Measurements from ENCODE around the gene CNTN4.

The CNTN4 gene

DNA sequence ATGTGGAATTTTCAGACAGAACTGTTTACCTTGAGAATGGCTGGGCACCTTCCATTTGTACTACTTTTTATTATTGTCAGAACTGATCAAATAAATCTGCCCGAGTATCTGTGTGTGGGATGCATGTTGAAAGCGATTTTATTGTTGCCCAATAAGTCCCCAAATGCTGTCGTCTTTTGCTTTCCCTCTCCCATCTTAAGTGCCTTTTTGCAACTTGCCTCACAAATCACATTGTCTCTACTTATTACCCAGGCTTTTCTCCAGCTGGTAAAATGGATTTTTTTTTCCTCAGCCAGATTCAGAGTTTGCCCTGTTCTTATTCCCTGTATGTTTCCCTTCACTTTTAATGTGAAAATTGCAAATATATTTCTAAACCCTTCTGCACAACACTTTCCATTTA is 163.1 kb downstream of the CNTN4 start:
- H3K27ac ChIP-seq, result no peak overlapping the region
- TF ChIP-seq, protein P1, sequence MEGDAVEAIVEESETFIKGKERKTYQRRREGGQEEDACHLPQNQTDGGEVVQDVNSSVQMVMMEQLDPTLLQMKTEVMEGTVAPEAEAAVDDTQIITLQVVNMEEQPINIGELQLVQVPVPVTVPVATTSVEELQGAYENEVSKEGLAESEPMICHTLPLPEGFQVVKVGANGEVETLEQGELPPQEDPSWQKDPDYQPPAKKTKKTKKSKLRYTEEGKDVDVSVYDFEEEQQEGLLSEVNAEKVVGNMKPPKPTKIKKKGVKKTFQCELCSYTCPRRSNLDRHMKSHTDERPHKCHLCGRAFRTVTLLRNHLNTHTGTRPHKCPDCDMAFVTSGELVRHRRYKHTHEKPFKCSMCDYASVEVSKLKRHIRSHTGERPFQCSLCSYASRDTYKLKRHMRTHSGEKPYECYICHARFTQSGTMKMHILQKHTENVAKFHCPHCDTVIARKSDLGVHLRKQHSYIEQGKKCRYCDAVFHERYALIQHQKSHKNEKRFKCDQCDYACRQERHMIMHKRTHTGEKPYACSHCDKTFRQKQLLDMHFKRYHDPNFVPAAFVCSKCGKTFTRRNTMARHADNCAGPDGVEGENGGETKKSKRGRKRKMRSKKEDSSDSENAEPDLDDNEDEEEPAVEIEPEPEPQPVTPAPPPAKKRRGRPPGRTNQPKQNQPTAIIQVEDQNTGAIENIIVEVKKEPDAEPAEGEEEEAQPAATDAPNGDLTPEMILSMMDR (conservative IDR thresholded peaks at IDR 0.05; ENCODE audit: low read depth, low read length), result no peak

DNA sequence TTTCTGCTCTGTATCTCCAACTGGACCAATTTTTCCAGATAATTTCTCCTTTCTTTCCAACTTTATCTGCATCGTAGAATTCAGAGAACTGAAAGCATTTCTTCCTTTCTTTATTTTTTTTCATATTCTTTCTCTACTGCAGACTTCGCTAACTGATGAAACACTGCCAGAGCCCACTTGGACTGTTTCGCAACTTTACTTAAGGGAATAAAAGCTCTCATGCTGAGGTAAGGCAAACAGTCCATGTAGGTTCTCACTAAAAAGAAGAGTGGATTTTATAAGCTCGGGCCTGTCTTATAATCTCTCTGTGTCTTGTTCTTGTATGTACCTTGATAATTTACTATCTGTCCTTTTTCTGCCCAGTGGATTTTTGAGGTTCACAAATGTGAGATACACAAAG is 163.5 kb downstream of the CNTN4 start:
- Histone ChIP-seq H3K27me3 (ENCODE audit: insufficient read depth, low read depth) (no peaks in the 10 kb centered on the region), H3K9ac (no peak overlapping the region), H4K20me1 (ENCODE audit: insufficient read depth) (no peaks in the 10 kb centered on the region), H3K4me1 (ENCODE audit: low read depth, poor library complexity, severe bottlenecking) (no peaks in the 10 kb centered on the region), H3K4me3 (IDR thresholded peaks at IDR 0.05; ENCODE audit: insufficient read depth, low read depth, low read length) (no peak overlapping the region), H3K36me3 (ENCODE audit: insufficient read depth) (no peaks in the 10 kb centered on the region), H3K79me2 (ENCODE audit: insufficient read depth, low read depth) (no peaks in the 10 kb centered on the region), H3K27ac (no peak overlapping the region), H2AFZ (ENCODE audit: low read depth) (no peak overlapping the region), H3K4me2 (no peak overlapping the region)
- TF ChIP-seq, protein P1 (conservative IDR thresholded peaks at IDR 0.05; ENCODE audit: low read depth, low read length), result no peak

More for the DNA sequence above, 163.1 kb downstream of the CNTN4 start:
- Histone ChIP-seq H4K20me1 (ENCODE audit: insufficient read depth) (no peaks in the 10 kb centered on the region), H3K4me3 (IDR thresholded peaks at IDR 0.05; ENCODE audit: insufficient read depth, low read depth, low read length) (no peak overlapping the region), H3K9ac (no peak overlapping the region), H3K4me1 (ENCODE audit: low read depth, poor library complexity, severe bottlenecking) (no peaks in the 10 kb centered on the region), H3K4me2 (no peak overlapping the region), H3K79me2 (ENCODE audit: insufficient read depth, low read depth) (no peaks in the 10 kb centered on the region), H3K36me3 (ENCODE audit: insufficient read depth) (no peaks in the 10 kb centered on the region), H2AFZ (ENCODE audit: low read depth) (no peak overlapping the region), H3K27me3 (ENCODE audit: insufficient read depth, low read depth) (no peaks in the 10 kb centered on the region)

DNA sequence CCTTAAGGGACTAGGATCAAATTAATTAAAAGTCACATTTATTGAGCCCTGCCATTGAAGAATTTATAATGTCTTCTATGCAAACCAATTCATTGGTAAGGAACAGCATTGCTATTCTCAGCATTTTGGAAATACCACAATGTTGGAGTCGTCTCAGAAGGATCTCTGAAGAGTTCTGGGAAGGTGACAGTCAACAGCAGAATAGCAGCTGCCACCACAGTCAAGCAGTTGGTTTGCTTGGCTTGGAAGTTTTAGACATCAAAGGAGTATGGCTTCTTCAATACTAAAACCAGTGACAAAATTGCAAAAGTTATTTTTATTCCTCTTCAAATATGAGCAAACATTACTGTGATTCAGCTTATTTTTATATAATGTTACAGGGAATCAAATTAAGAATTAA is 167.9 kb downstream of the CNTN4 start:
- no peaks in the 10 kb centered on the region for H3K36me3 ChIP-seq (ENCODE audit: insufficient read depth)
- no peak overlapping the region for H3K4me3 ChIP-seq (IDR thresholded peaks at IDR 0.05; ENCODE audit: insufficient read depth, low read depth, low read length)
- no peak overlapping the region for H3K27ac ChIP-seq
- no peak overlapping the region for H3K9ac ChIP-seq
- no peak overlapping the region for H2AFZ ChIP-seq (ENCODE audit: low read depth)
- H4K20me1 ChIP-seq (ENCODE audit: insufficient read depth), result no peaks in the 10 kb centered on the region
- no peaks in the 10 kb centered on the region for H3K4me1 ChIP-seq (ENCODE audit: low read depth, poor library complexity, severe bottlenecking)
- no peaks in the 10 kb centered on the region for H3K79me2 ChIP-seq (ENCODE audit: insufficient read depth, low read depth)
- no peak overlapping the region for H3K4me2 ChIP-seq
- H3K27me3 ChIP-seq (ENCODE audit: insufficient read depth, low read depth), result no peaks in the 10 kb centered on the region
- TF ChIP-seq, protein P1 (conservative IDR thresholded peaks at IDR 0.05; ENCODE audit: low read depth, low read length), result no peak

DNA sequence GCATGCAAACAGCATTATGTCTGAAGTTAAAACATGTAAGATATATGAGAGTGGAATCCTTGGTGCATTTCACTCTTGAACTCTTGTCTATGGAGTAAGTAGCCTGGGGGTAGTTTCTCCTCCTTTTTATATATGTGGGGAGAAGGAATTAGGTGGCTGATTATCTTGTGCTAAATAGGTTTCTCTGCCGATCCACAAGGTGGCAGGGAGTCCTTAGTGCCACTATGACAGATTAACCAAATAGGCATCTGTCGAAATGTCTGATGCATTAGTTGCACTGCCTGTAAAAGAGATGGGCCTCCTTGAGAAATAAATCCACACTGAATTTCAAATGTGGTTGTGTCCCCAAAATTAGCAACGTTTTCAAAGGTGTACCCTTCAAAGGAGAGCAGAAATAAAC is 170.1 kb downstream of the CNTN4 start:
- Histone ChIP-seq H3K4me3 (IDR thresholded peaks at IDR 0.05; ENCODE audit: insufficient read depth, low read depth, low read length) (no peak overlapping the region), H3K36me3 (ENCODE audit: insufficient read depth) (no peaks in the 10 kb centered on the region), H3K4me2 (no peak overlapping the region), H3K27ac (no peak overlapping the region), H3K27me3 (ENCODE audit: insufficient read depth, low read depth) (no peaks in the 10 kb centered on the region), H3K4me1 (ENCODE audit: low read depth, poor library complexity, severe bottlenecking) (no peaks in the 10 kb centered on the region), H2AFZ (ENCODE audit: low read depth) (no peak overlapping the region), H3K79me2 (ENCODE audit: insufficient read depth, low read depth) (no peaks in the 10 kb centered on the region), H4K20me1 (ENCODE audit: insufficient read depth) (no peaks in the 10 kb centered on the region), H3K9ac (no peak overlapping the region)
- TF ChIP-seq, protein P1 (conservative IDR thresholded peaks at IDR 0.05; ENCODE audit: low read depth, low read length), result no peak

All from KMS-11 (cell line).